Endothelial cell (in vitro differentiated cells): Measurements from ENCODE around the gene KCNA4. TPM values are rescaled to one million over a fixed set of nuclear protein-coding genes. Genes with fewer than 3 reads are reported as not detected.
"Not testable (repeated sequence)": the region's sequence is repeated elsewhere in the genome, so short reads cannot be mapped to it uniquely, and the experiment has no call there.

Experiments
- DNase-seq: peaks from one replicate; pipeline ENCODE4 v3.0.0; 2021; ENCODE audit warnings: low spot score
- H3K27ac Mint-ChIP-seq: one replicate; pipeline ENCODE4 v1.8.0; 2021; ENCODE audit warnings: mixed read lengths, inconsistent platforms; ENCODE audit not compliant: unreplicated experiment
- H3K27me3 Mint-ChIP-seq: one replicate; pipeline ENCODE4 v1.8.0; 2021; ENCODE audit warnings: mild to moderate bottlenecking, moderate library complexity, mixed read lengths, inconsistent platforms; ENCODE audit not compliant: unreplicated experiment
- H3K36me3 Mint-ChIP-seq: one replicate; pipeline ENCODE4 v1.8.0; 2021; ENCODE audit warnings: mild to moderate bottlenecking, low read depth, mixed read lengths, inconsistent platforms; ENCODE audit not compliant: unreplicated experiment
- H3K4me1 Mint-ChIP-seq: one replicate; pipeline ENCODE4 v1.8.0; 2021; ENCODE audit warnings: mild to moderate bottlenecking, mixed read lengths, inconsistent platforms; ENCODE audit not compliant: unreplicated experiment
- H3K4me3 Mint-ChIP-seq: one replicate; pipeline ENCODE4 v1.8.0; 2021; ENCODE audit warnings: mild to moderate bottlenecking, mixed read lengths, inconsistent platforms; ENCODE audit not compliant: unreplicated experiment
- H3K9me3 Mint-ChIP-seq: one replicate; pipeline ENCODE4 v1.8.0; 2021; ENCODE audit warnings: mixed read lengths, inconsistent platforms; ENCODE audit not compliant: unreplicated experiment
- total RNA-seq: library from RNA; stranded (reverse); fragmentation: NEBNext Ultra II Directional; extraction: Animal tissue kit (Norgen Biotek cat#: 25700); gene quantifications from one replicate; pipeline ENCODE4 v1.2.1, GENCODE V29; 2021; ENCODE audit not compliant: unreplicated experiment
- TF ChIP-seq, protein P1 (sequence below): fragments of 200-600 bp; sonication (generic); IDR thresholded peaks from one replicate; pipeline ENCODE4 v1.5.0; 2021; ENCODE audit warnings: antibody characterized with exemption; ENCODE audit not compliant: unreplicated experiment

Gene KCNA4
- total RNA-seq, 1 donor from 2014 or later = 0.21 TPM

DNA sequence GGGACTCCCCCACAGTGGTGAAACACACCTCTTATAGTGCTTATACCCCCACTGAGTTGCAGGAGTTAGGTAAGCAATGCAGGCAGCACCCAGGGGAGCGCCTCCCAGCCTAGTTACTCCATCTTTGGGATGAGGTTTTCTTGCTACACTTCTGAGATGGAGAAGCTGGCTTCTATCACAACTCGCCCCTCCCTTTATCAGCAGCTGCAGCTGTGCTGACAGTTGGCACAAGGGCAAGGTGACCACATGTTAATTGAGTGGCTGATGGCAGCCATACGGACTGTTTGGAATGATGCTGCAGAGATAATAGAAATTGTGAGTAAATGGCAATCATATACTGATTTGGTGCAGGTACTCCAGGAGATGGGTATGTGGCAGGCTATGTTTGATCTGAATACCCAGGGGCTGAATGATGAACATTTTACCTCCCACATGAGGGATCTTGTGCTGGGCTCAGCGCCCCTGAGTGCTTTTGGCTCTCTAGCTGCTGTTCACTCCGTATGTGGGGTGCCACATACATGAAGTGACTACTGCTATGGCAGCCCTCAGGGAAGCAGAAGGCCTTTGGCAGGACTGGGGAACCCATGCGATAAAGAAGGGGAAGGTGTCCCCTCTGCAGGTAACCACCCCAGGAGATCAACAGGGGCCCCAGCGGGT is 29.2 kb upstream of the KCNA4 start:
- H3K4me1 Mint-ChIP-seq = peaks cover 3% of the 10 kb centered on the region
- H3K27me3 Mint-ChIP-seq = peaks cover 5% of the 10 kb centered on the region
- H3K4me3 Mint-ChIP-seq = no peak overlapping the region
- no peak for DNase-seq
- no peaks in the 10 kb centered on the region for H3K9me3 Mint-ChIP-seq
- no peaks in the 10 kb centered on the region for H3K36me3 Mint-ChIP-seq
- H3K27ac Mint-ChIP-seq = no peak overlapping the region
- TF ChIP-seq, protein P1, sequence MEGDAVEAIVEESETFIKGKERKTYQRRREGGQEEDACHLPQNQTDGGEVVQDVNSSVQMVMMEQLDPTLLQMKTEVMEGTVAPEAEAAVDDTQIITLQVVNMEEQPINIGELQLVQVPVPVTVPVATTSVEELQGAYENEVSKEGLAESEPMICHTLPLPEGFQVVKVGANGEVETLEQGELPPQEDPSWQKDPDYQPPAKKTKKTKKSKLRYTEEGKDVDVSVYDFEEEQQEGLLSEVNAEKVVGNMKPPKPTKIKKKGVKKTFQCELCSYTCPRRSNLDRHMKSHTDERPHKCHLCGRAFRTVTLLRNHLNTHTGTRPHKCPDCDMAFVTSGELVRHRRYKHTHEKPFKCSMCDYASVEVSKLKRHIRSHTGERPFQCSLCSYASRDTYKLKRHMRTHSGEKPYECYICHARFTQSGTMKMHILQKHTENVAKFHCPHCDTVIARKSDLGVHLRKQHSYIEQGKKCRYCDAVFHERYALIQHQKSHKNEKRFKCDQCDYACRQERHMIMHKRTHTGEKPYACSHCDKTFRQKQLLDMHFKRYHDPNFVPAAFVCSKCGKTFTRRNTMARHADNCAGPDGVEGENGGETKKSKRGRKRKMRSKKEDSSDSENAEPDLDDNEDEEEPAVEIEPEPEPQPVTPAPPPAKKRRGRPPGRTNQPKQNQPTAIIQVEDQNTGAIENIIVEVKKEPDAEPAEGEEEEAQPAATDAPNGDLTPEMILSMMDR = no peak

DNA sequence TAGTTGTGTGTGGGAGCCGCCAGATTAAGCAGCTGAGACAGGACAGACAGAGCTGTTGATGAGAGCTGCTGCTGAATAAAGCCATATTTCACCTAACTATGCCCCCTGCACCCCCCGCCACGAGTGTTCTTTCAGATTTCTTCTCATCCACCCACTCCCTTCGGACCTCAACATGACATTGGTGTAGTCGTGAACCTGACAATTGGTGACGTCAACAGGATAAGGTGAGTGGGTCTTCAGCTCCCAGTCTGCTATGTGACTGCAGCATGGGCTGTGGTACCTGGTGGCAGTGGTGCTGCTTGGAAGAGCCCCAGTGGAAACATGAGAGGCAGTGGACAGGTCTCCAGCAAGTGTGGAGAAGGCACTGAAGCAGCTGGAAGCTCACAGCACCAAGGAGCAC is 28.3 kb upstream of the KCNA4 start:
- no peak overlapping the region for H3K27ac Mint-ChIP-seq
- peaks cover 3% of the 10 kb centered on the region for H3K4me1 Mint-ChIP-seq
- H3K27me3 Mint-ChIP-seq = peaks cover 5% of the 10 kb centered on the region
- TF ChIP-seq, protein P1 = no peak
- no peaks in the 10 kb centered on the region for H3K36me3 Mint-ChIP-seq
- H3K4me3 Mint-ChIP-seq = no peak overlapping the region
- DNase-seq = no peak
- no peaks in the 10 kb centered on the region for H3K9me3 Mint-ChIP-seq

DNA sequence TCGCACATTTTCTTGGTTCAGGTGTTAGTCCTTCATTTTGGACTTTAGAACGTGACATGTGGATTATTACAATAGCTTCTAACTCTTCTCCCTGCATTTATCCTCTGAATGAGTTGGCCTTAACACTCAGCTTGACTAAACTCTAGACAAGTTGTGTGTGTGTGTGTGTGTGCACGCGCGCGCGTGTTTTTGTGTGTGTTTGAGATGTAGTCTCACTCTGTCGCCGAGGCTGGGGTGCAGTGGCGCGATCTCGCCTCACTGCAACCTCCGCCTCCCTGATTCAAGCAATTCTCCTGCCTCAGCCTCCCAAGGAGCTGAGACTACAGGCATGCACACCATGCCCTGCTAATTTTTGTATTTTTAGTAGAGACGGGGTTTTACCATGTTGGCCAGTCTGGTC is 24.3 kb upstream of the KCNA4 start:
- H3K27ac Mint-ChIP-seq = no peak overlapping the region
- H3K9me3 Mint-ChIP-seq = no peaks in the 10 kb centered on the region
- no peak for DNase-seq
- H3K36me3 Mint-ChIP-seq = no peaks in the 10 kb centered on the region
- H3K4me3 Mint-ChIP-seq = no peak overlapping the region
- TF ChIP-seq, protein P1 = no peak
- peaks cover 3% of the 10 kb centered on the region for H3K4me1 Mint-ChIP-seq
- no peaks in the 10 kb centered on the region for H3K27me3 Mint-ChIP-seq

DNA sequence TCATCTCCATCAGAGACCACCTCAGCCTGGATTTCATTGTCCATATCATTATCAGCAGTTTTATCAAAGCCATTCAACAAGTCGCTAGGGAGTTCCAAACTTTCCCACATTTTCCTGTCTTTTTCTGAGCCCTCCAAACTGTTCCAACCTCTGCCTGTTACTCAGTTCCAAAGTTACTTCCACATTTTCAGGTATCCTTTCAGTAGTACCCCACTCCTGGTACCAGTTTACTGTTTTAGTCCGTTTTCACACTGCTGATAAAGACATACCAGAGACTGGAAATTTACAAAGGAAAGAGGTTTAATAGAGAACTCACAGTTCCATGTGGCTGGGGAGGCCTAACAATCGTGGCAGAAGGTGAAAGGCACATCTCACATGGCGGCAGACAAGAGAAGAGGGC is 17.9 kb upstream of the KCNA4 start:
- not testable (repeated sequence) for H3K9me3 Mint-ChIP-seq, H3K27ac Mint-ChIP-seq, H3K4me3 Mint-ChIP-seq, H3K4me1 Mint-ChIP-seq, H3K27me3 Mint-ChIP-seq, H3K36me3 Mint-ChIP-seq, DNase-seq

DNA sequence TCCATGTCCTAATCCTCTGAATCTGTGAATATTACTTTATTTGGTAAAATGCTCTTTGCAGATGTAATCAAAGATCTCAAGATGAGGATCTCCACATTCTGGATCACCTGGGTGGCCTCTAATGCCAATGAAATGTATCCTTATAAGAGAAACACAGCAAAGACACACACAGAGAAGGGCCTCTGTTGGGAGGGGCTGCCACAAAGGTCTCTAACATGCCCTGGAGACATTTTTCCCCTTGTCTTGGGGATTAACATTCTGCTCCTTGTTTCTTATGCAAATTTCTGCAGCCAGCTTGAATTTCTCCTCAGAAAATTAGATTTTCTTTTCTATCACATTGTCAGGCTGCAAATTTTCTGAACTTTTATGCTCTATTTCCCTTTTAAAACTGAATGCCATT is 17.3 kb upstream of the KCNA4 start:
- not testable (repeated sequence) for H3K4me3 Mint-ChIP-seq, H3K4me1 Mint-ChIP-seq, DNase-seq, H3K27me3 Mint-ChIP-seq, H3K9me3 Mint-ChIP-seq, H3K36me3 Mint-ChIP-seq, H3K27ac Mint-ChIP-seq

DNA sequence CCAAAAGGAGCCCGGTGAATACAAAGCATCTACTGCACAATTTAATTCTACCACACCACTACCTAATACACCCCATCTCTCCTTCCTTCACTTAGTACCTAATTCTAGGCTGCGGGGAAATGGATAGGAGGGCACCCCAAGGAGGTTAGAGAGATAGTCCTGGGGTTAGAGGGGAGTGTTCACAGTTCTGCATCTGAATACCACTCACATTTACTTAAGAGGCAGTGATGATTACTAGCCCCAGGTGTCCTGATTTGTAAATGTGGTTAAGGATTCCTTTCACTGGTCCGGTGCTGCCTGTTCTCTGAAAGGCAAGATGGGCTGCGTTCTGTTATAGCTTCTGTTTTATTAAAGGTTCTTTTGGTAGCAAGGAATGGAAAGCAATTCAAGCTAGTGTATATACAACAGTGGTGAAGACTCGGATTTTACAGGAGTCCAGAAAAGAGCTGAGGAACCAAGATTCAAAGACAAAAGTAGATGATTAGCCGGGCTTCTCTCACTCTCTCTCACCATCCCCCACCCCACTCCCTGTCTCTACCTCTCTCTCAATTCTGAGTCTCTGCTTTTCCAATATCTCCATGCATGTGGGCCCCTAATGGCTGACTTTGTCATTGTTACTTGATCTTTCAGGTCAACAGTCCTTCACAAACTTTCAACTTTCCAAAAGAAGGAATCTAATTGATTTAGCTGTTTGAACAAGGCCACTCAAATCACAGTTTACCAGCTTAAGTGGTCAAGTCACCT is 8.7 kb upstream of the KCNA4 start:
- Mint-ChIP-seq H3K9me3 (no peaks in the 10 kb centered on the region), H3K36me3 (no peaks in the 10 kb centered on the region), H3K27ac (no peak overlapping the region), H3K4me3 (no peak overlapping the region), H3K4me1 (no peaks in the 10 kb centered on the region), H3K27me3 (peaks cover 6% of the 10 kb centered on the region)
- TF ChIP-seq, protein P1 = no peak
- DNase-seq = no peak
